Measurements from ENCODE around the gene CALN1. TPM values are rescaled to one million over a fixed set of nuclear protein-coding genes. Genes with fewer than 3 reads are reported as not detected.

Gene CALN1
- total RNA-seq, 1 donor from 2014 or later: 0.52 TPM

DNA sequence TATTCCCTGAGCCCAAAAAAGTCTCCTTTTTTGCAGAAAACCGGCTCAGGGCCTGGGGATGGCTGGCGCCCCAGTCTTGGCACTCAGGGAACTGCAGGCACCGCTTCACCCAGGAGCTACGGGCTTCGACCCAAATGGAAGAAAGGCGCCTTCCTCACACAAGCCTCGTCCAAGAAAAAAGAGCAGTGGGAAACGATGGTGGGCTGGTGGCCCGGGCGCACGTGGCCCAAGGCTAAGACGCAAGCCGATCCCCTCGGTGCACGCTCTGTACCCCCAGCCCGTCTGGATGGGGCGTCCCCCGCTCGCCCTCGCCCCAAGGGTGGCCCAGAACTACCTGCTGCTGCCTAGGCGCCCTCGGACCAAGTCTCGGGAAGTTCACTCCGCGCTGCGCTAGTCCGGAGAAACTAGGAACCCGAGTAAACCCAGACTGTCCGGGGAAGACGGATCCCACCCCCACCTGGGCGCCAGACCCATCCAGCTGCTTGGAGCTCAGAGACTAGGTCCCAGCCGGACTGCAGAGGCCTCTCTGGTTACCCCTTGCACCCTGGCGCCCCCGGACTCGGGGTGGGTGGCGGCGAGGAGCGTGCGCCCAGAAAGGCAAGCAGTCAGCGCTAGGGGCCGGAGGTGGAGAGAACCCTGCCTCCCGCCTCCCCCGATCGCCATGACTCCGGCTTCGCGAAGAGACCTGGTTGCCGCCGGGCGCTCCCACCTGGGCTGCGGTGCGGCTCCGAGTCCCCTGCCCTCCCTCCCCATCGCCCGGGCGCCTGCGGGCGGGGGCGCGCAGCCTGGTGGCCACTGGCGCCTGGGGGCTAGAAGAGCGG lies 76.4 kb downstream of the CALN1 start:
- no peaks in the 10 kb centered on the region for H3K36me3 ChIP-seq (ENCODE audit: control insufficient read depth in 3 of 3, insufficient read depth in 3 of 3, low read length in 3 of 3)
- H3K4me3 ChIP-seq (ENCODE audit: low read length in 3 of 3): no peak overlapping the region
- no peak overlapping the region for H3K9ac ChIP-seq (ENCODE audit: low read depth in 1 of 3, low read length in 3 of 3)
- H3K27me3 ChIP-seq (ENCODE audit: control insufficient read depth in 3 of 3, insufficient read depth in 3 of 3, low read length in 3 of 3): peaks cover 20 to 32% (median 27%) of the 10 kb centered on the region in 3 donors
- peaks cover 0 to 3% (median 2%) of the 10 kb centered on the region in 3 donors for H3K9me3 ChIP-seq (ENCODE audit: control insufficient read depth in 3 of 3, low read length in 3 of 3)
- no peaks in the 10 kb centered on the region for H3K4me1 ChIP-seq (ENCODE audit: control insufficient read depth in 3 of 3, insufficient read depth in 3 of 3, low read length in 3 of 3)
- no peak overlapping the region for H3K27ac ChIP-seq (ENCODE audit: low read depth, low read length)

- H3K27me3 ChIP-seq (ENCODE audit: control insufficient read depth in 3 of 3, insufficient read depth in 3 of 3, low read length in 3 of 3): peaks cover 20 to 30% (median 27%) of the 10 kb centered on the region in 3 donors
- H3K9ac ChIP-seq (ENCODE audit: low read depth in 1 of 3, low read length in 3 of 3): no peak overlapping the region
- no peaks in the 10 kb centered on the region for H3K4me1 ChIP-seq (ENCODE audit: control insufficient read depth in 3 of 3, insufficient read depth in 3 of 3, low read length in 3 of 3)
- H3K27ac ChIP-seq (ENCODE audit: low read depth, low read length): no peak overlapping the region
- H3K9me3 ChIP-seq (ENCODE audit: control insufficient read depth in 3 of 3, low read length in 3 of 3): peaks cover 0 to 3% (median 2%) of the 10 kb centered on the region in 3 donors
- H3K4me3 ChIP-seq (ENCODE audit: low read length in 3 of 3): no peak overlapping the region
- H3K36me3 ChIP-seq (ENCODE audit: control insufficient read depth in 3 of 3, insufficient read depth in 3 of 3, low read length in 3 of 3): no peaks in the 10 kb centered on the region
Observed at GRCh38 chr7:72334698-72335097, 77.4 kb downstream of the CALN1 start.

GRCh38 chr7:72334066-72334465 lies 78.1 kb downstream of the CALN1 start:
- no peak overlapping the region for H3K27ac ChIP-seq (ENCODE audit: low read depth, low read length)
- no peak overlapping the region for H3K9ac ChIP-seq (ENCODE audit: low read depth in 1 of 3, low read length in 3 of 3)
- peaks cover 0 to 3% (median under 1%) of the 10 kb centered on the region in 3 donors for H3K9me3 ChIP-seq (ENCODE audit: control insufficient read depth in 3 of 3, low read length in 3 of 3)
- no peaks in the 10 kb centered on the region for H3K4me1 ChIP-seq (ENCODE audit: control insufficient read depth in 3 of 3, insufficient read depth in 3 of 3, low read length in 3 of 3)
- H3K27me3 ChIP-seq (ENCODE audit: control insufficient read depth in 3 of 3, insufficient read depth in 3 of 3, low read length in 3 of 3): peaks cover 20 to 30% (median 27%) of the 10 kb centered on the region in 3 donors
- H3K4me3 ChIP-seq (ENCODE audit: low read length in 3 of 3): no peak overlapping the region
- no peaks in the 10 kb centered on the region for H3K36me3 ChIP-seq (ENCODE audit: control insufficient read depth in 3 of 3, insufficient read depth in 3 of 3, low read length in 3 of 3)

- Histone ChIP-seq H3K27me3 (ENCODE audit: control insufficient read depth in 3 of 3, insufficient read depth in 3 of 3, low read length in 3 of 3) (no peaks in the 10 kb centered on the region), H3K4me1 (ENCODE audit: control insufficient read depth in 3 of 3, insufficient read depth in 3 of 3, low read length in 3 of 3) (no peaks in the 10 kb centered on the region), H3K9ac (ENCODE audit: low read depth in 1 of 3, low read length in 3 of 3) (no peak overlapping the region), H3K36me3 (ENCODE audit: control insufficient read depth in 3 of 3, insufficient read depth in 3 of 3, low read length in 3 of 3) (no peaks in the 10 kb centered on the region), H3K4me3 (ENCODE audit: low read length in 3 of 3) (no peak overlapping the region), H3K9me3 (ENCODE audit: control insufficient read depth in 3 of 3, low read length in 3 of 3) (no peaks in the 10 kb centered on the region), H3K27ac (ENCODE audit: low read depth, low read length) (no peak overlapping the region)
Observed at GRCh38 chr7:72326811-72327210, 85.3 kb downstream of the CALN1 start.

GRCh38 chr7:72326365-72326764 lies 85.8 kb downstream of the CALN1 start:
- Histone ChIP-seq H3K27me3 (ENCODE audit: control insufficient read depth in 3 of 3, insufficient read depth in 3 of 3, low read length in 3 of 3) (no peaks in the 10 kb centered on the region), H3K27ac (ENCODE audit: low read depth, low read length) (no peak overlapping the region), H3K9me3 (ENCODE audit: control insufficient read depth in 3 of 3, low read length in 3 of 3) (no peaks in the 10 kb centered on the region), H3K4me3 (ENCODE audit: low read length in 3 of 3) (no peak overlapping the region), H3K9ac (ENCODE audit: low read depth in 1 of 3, low read length in 3 of 3) (no peak overlapping the region), H3K36me3 (ENCODE audit: control insufficient read depth in 3 of 3, insufficient read depth in 3 of 3, low read length in 3 of 3) (no peaks in the 10 kb centered on the region), H3K4me1 (ENCODE audit: control insufficient read depth in 3 of 3, insufficient read depth in 3 of 3, low read length in 3 of 3) (no peaks in the 10 kb centered on the region)

GRCh38 chr7:72325561-72325960 lies 86.6 kb downstream of the CALN1 start:
- Histone ChIP-seq H3K4me1 (ENCODE audit: control insufficient read depth in 3 of 3, insufficient read depth in 3 of 3, low read length in 3 of 3) (no peaks in the 10 kb centered on the region), H3K36me3 (ENCODE audit: control insufficient read depth in 3 of 3, insufficient read depth in 3 of 3, low read length in 3 of 3) (no peaks in the 10 kb centered on the region)

GRCh38 chr7:72321637-72322036 lies 90.5 kb downstream of the CALN1 start:
- Histone ChIP-seq H3K27me3 (ENCODE audit: control insufficient read depth in 3 of 3, insufficient read depth in 3 of 3, low read length in 3 of 3) (no peaks in the 10 kb centered on the region), H3K36me3 (ENCODE audit: control insufficient read depth in 3 of 3, insufficient read depth in 3 of 3, low read length in 3 of 3) (no peaks in the 10 kb centered on the region), H3K4me1 (ENCODE audit: control insufficient read depth in 3 of 3, insufficient read depth in 3 of 3, low read length in 3 of 3) (no peaks in the 10 kb centered on the region), H3K4me3 (ENCODE audit: low read length in 3 of 3) (no peak overlapping the region), H3K27ac (ENCODE audit: low read depth, low read length) (no peak overlapping the region), H3K9ac (ENCODE audit: low read depth in 1 of 3, low read length in 3 of 3) (no peak overlapping the region), H3K9me3 (ENCODE audit: control insufficient read depth in 3 of 3, low read length in 3 of 3) (peaks cover 0 to 2% (median 0%) of the 10 kb centered on the region in 3 donors)

More at GRCh38 chr7:72325561-72325960, 86.6 kb downstream of the CALN1 start:
- Histone ChIP-seq H3K27me3 (ENCODE audit: control insufficient read depth in 3 of 3, insufficient read depth in 3 of 3, low read length in 3 of 3) (no peaks in the 10 kb centered on the region), H3K27ac (ENCODE audit: low read depth, low read length) (no peak overlapping the region), H3K9me3 (ENCODE audit: control insufficient read depth in 3 of 3, low read length in 3 of 3) (peaks cover 0 to 2% (median 0%) of the 10 kb centered on the region in 3 donors), H3K9ac (ENCODE audit: low read depth in 1 of 3, low read length in 3 of 3) (no peak overlapping the region), H3K4me3 (ENCODE audit: low read length in 3 of 3) (no peak overlapping the region)

GRCh38 chr7:72321081-72321480 lies 91.1 kb downstream of the CALN1 start:
- no peak overlapping the region for H3K27ac ChIP-seq (ENCODE audit: low read depth, low read length)
- H3K36me3 ChIP-seq (ENCODE audit: control insufficient read depth in 3 of 3, insufficient read depth in 3 of 3, low read length in 3 of 3): no peaks in the 10 kb centered on the region
- no peak overlapping the region for H3K9ac ChIP-seq (ENCODE audit: low read depth in 1 of 3, low read length in 3 of 3)
- H3K4me3 ChIP-seq (ENCODE audit: low read length in 3 of 3): no peak overlapping the region
- peaks cover 0 to 2% (median 0%) of the 10 kb centered on the region in 3 donors for H3K9me3 ChIP-seq (ENCODE audit: control insufficient read depth in 3 of 3, low read length in 3 of 3)
- H3K27me3 ChIP-seq (ENCODE audit: control insufficient read depth in 3 of 3, insufficient read depth in 3 of 3, low read length in 3 of 3): no peaks in the 10 kb centered on the region
- H3K4me1 ChIP-seq (ENCODE audit: control insufficient read depth in 3 of 3, insufficient read depth in 3 of 3, low read length in 3 of 3): no peaks in the 10 kb centered on the region

DNA sequence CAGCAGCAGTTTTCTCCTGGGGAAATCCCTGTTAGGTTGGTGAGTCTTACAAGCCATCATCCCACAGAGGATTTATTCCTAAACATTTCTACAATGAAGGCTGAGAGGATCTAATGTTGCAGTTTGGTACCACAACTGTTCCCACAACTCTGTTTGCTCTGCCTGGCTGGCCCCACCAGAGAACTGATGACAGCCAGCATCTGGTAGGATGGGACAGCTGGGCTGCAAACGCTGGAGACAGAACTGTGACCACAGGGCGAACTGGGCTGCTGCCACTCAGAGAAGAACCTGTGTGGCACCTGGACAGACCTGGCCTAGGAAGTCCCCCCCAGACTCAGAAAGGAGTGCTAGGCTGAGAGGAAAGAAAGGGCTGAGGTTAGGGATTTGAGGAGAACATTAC lies 94.8 kb downstream of the CALN1 start:
- no peak overlapping the region for H3K4me3 ChIP-seq (ENCODE audit: low read length in 3 of 3)
- no peak overlapping the region for H3K27ac ChIP-seq (ENCODE audit: low read depth, low read length)
- H3K4me1 ChIP-seq (ENCODE audit: control insufficient read depth in 3 of 3, insufficient read depth in 3 of 3, low read length in 3 of 3): no peaks in the 10 kb centered on the region
- no peaks in the 10 kb centered on the region for H3K27me3 ChIP-seq (ENCODE audit: control insufficient read depth in 3 of 3, insufficient read depth in 3 of 3, low read length in 3 of 3)
- peaks cover 0 to 2% (median 0%) of the 10 kb centered on the region in 3 donors for H3K9me3 ChIP-seq (ENCODE audit: control insufficient read depth in 3 of 3, low read length in 3 of 3)
- no peaks in the 10 kb centered on the region for H3K36me3 ChIP-seq (ENCODE audit: control insufficient read depth in 3 of 3, insufficient read depth in 3 of 3, low read length in 3 of 3)
- no peak overlapping the region for H3K9ac ChIP-seq (ENCODE audit: low read depth in 1 of 3, low read length in 3 of 3)

- Histone ChIP-seq H3K9ac (ENCODE audit: low read depth in 1 of 3, low read length in 3 of 3) (no peak overlapping the region), H3K36me3 (ENCODE audit: control insufficient read depth in 3 of 3, insufficient read depth in 3 of 3, low read length in 3 of 3) (no peaks in the 10 kb centered on the region), H3K27me3 (ENCODE audit: control insufficient read depth in 3 of 3, insufficient read depth in 3 of 3, low read length in 3 of 3) (no peaks in the 10 kb centered on the region), H3K4me3 (ENCODE audit: low read length in 3 of 3) (no peak overlapping the region), H3K4me1 (ENCODE audit: control insufficient read depth in 3 of 3, insufficient read depth in 3 of 3, low read length in 3 of 3) (no peaks in the 10 kb centered on the region), H3K27ac (ENCODE audit: low read depth, low read length) (no peak overlapping the region), H3K9me3 (ENCODE audit: control insufficient read depth in 3 of 3, low read length in 3 of 3) (peaks cover 0 to under 1% (median 0%) of the 10 kb centered on the region in 3 donors)
Observed at GRCh38 chr7:72316148-72316547, 96.0 kb downstream of the CALN1 start.
